ENCODE data around the gene IL11RA.

Gene IL11RA

GRCh38 chr9:34651876-34652601 is at the start of gene IL11RA:
Gene IL11RA, plus strand, starts transcription at chr9:34652185. Its CDS starts 3,033 bp downstream, at chr9:34655218.
- peak; percentile 39 for DNase-seq (ENCODE audit: low read depth, low spot score)

DNA sequence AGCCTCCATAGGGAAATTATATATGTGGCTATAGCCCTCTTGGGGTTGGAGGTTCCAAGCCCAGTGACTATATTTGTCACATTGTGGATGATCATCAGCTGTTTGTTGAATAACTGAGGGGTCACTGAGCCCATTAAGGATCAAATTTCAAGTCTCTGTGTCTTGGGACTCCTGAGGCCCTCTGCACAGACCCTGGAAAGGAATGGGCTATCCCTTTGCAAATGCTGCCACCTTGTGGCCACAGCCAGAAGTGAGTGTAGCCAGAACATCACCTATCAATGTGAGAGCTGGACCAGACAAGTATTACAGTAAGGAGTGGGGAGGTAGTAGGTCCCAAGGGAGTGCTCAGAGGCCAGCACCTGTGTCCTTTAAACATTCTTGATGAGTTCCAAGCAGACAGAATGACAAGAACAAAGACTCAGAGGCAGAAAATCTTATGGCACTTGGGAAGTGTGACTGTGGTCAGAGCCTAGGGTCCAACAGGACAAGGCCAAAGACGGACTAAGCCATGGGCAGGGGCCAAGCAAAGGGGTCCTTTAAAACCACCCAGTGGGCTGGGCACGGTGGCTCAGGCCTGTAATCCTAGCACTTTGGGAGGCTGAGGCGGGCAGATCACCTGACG is 48.3 kb upstream of the IL11RA start:
- no peak for DNase-seq (ENCODE audit: low read depth, low spot score)

GRCh38 chr9:34606190-34606589 is 45.8 kb upstream of the IL11RA start:
- no peak for DNase-seq (ENCODE audit: low read depth, low spot score)

- DNase-seq (ENCODE audit: low read depth, low spot score) = no peak
Measured at GRCh38 chr9:34606905-34607304, 45.1 kb upstream of the IL11RA start.

GRCh38 chr9:34607331-34607730 is 44.7 kb upstream of the IL11RA start:
- DNase-seq (ENCODE audit: low read depth, low spot score) = no peak

DNA sequence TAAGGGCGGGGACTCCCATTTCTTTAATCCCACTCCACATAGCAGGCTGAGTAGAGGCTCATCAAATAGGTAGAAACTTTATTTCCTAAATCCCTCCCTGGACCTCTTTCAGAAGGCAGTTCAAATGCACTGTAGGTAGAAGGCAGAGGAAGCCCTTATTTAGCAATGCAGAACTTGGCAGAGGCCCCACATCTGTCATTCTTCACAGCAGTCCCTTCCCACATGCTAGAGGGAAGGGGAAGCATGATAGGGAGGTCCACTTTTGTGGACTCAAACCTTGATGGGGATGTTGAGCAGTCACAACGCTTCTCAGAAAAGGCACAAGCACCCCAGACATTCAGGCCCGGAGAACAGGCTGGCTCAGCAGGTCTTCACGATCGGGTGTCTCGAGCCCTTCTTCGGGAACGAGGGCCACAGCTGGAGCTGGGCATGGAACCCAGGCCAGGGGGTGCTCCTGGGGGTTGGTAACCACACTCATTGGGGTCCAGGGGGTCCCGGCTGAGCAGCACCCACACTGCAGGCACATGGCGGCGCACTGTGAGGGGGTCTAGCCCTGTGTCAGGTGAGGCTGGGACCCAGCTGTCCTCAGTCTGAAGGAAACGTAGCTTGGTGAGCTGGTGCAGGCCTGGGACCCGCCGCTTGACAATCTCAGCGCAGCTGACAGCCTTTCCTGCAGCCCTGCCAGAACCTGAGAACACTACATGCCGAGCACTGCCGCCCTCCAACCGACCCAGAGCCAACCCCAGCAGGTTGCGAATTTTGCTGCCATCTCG is 41.4 kb upstream of the IL11RA start:
- no peak for DNase-seq (ENCODE audit: low read depth, low spot score)

- DNase-seq (ENCODE audit: low read depth, low spot score) = no peak
Measured at GRCh38 chr9:34611251-34611810, 40.7 kb upstream of the IL11RA start.

DNA sequence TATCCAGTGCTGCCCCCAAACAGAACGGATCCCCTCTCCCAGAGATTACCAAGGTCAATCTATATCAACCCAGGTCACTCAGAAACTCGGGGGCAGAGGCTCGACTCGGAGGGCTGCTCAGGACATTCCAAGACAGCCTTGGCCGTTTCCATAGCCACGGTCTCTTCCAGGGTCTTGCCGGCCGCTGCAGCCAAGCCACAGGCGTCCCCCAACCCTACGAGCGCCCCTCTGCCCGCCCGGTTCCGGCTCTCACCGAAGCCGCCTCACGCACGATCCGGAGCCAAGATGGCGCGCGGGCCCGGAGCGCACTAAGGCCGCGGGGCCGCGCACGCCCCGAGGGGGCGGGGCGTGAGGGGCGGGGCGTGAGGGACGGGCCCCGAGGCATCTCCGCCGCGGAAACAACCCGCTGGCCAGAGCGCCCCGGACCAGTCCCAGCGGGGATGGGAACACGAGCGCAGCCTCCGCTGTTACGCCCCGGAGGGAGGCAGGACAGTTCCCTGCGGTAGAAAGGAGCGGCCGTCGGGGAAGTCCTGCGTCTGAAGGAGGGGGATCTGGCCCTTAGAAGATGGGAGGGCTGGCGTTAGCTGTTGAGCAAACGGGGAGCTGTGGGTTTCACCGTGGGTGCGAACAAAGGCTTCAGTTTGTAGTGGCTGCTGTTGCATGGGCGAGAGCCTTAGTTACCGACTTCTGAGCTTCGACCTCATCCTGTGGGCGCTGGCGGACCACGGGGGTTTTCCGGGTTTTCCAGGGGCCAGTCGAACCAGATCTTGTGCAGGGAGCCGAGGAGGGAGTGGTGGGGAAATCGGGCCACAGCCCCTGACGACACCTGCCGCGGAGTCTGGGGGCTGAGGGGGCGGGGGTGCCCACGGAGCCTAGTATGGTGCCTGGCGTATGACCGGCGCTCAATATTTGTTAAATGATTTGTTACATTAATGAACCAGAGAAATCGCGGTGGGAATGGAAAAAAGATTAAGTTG is 39.9 kb upstream of the IL11RA start, which contains the start of gene RPP25L:
RPP25L (minus strand) TSS at position 287 of the 977 bp plus-strand sequence. CDS start 801 bp downstream, outside the sequence.
- no peak for DNase-seq (ENCODE audit: low read depth, low spot score)

GRCh38 chr9:34612788-34613390 is 39.1 kb upstream of the IL11RA start:
- no peak for DNase-seq (ENCODE audit: low read depth, low spot score)

- DNase-seq (ENCODE audit: low read depth, low spot score) = no peak
Measured at GRCh38 chr9:34615132-34615531, 36.9 kb upstream of the IL11RA start.

DNA sequence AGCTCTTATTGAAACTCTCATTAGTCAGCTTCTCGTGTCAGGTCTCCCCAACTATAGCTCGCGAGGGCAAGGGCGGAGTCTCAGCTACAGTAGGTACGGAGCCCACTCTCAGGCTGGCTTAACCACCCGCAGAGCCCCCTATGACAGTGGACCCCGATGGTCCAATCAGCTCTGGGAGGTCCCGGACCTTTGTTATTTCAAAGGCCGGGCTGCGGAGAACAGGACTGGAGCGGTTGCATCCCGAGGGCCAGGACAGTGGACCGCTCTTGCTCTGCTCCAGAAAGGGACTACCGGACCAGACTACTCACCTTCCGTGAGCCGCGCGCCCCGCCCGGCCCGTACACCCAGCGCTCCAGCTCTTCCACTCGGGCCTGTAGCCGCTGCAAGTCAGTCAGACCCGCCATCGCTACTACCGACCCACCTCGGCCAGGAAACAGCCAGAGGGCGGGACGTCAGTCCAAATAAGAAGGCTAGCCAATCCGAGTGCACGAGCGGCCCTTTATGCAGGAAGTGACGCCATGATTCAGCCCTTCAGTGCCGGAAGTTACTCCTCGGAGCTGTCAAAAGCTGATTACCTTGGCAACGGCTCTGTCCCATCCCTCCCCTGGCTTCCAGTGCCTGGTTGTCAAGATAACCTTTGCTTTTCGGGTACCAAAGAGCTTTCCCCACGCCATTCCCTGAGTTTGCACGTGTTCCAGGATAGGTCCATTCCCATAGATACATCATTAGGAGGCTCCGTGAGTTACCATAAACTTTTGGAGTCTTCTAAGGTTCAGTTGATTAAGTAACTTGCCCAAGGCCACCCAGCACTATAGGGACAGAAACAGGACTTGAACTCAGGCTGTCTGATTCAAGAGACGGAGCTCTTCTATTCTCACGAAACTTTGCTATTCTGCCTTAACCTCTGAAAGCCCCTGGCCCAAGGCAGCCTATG is 31.7 kb upstream of the IL11RA start, which contains the start of gene DCTN3:
DCTN3 (minus strand) TSS at position 435 of the 934 bp plus-strand sequence; CDS start at position 404, 31 bp downstream.
- DNase-seq (ENCODE audit: low read depth, low spot score) = peak; percentile 76

DNA sequence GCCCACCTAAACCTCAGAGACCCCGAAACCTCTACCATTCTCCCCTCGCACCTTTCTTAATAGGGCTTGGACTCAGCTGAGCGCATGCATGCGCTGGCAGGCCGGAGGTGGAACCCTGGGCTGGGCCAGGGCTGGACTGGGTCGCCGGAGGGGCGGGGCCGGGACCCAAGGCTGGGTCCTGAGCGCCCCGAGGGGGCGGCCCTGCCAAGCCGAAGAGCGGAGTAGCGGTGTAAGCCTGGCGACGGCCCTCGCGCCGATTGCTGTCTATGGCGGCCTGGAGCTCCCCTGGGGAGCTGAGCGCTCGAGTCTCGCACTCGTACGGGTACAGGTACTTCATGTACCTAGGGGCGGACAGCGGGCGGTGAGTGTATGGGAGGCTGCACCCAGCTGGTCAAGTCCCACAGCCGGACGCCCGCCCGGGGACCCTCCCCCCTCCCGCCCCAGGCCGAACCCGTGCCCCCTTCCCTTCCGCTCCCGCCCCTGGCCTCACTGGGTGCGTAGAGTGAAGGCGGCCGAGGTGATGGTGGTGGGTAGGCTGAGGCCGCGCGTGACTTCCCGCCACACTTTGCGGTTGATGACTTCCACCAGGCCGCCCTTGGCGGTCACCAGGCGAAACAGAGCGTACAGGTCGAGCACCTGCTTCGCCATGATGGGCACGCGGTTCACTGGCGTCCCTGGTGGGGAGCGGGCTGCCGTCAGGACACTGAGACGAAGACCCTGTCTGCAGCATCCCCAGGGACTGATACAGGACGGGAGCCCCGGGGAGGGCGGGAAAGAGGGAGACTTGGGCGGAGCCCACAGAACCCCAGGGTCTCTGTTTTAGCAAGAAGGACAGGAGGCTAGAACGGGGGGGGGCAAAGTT is 28.4 kb upstream of the IL11RA start:
- DNase-seq (ENCODE audit: low read depth, low spot score) = no peak

DNA sequence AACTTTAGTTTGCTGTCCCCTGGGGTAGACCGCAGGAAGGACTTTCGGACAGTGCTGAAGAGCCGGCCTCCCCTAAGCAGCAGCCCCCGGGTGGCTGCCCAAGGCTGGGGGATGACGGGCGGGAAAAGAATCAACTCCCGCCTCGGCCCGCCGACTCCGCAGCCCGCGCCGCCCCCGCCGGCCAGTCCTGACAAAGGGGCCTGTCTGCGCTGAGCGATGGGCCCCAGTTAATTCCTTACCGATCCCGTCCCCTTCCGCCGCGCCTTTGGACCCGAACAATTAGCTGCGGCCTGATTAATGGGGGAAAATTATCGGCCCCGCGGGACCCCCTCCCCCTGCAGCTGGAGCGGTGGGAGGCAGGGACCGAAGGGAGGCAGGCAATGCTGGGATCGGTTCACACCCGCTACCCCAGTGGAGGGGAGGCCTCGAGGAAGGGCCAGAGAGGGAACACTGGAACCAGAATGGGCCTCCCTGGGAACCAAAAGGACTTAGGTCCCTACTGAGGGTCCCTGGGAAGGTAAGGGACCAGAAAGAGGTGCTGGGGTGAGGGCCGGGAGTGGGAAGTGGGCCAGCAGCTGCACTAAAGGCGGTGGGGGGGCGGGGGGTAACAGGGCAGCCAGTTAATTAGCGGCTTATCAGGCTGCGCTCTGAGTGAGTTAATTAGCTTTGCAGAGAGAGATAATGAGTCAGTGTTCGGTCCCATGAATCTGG is 27.4 kb upstream of the IL11RA start:
- DNase-seq (ENCODE audit: low read depth, low spot score) = no peak

GRCh38 chr9:34625186-34625486 is 26.8 kb upstream of the IL11RA start:
- no peak for DNase-seq (ENCODE audit: low read depth, low spot score)

DNA sequence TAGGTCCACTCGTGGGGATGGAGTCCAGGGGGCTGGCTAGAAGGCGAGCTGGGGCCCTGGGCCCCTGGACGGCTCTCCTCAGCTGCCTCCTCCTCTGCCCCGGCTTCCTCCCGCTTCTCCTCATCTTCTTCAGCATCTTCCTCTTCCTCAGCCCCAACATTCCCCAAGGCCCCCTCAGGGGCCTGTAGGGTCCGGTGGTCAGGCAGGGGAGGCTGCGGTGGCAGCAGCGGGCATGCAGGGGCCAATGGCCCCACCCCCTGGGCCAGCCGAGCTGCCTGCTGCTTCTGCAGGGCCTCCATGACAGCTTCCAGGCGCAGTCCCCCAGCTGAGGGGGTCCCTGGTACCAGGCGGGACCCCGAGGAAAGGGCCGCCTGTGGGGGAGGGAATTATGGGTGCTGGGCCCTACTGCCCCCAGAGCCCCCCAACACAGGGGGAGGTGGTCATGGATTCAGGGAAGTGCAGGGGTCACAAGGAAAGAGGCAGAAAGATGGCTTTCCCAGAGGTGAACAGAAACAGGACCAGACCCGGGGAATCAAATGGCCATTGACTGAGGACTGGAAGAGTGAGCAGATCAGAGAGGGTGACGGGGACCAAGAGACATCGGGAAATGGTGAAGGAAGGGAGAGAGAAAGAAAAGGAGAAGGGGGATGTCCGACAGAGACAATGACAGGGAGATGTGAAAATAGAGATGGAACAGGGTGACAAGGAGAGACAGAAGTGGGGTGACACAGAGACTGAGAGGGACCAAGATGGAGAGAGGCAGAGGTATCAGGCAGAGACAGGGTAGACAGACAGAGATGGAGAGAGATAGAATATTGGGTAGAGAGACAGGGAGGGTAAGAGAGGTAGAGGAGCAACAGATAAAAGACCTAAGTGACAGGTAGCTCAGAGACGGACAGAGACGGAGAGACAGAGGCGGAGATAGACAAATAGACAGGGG is 24.0 kb upstream of the IL11RA start:
- no peak for DNase-seq (ENCODE audit: low read depth, low spot score)

DNA sequence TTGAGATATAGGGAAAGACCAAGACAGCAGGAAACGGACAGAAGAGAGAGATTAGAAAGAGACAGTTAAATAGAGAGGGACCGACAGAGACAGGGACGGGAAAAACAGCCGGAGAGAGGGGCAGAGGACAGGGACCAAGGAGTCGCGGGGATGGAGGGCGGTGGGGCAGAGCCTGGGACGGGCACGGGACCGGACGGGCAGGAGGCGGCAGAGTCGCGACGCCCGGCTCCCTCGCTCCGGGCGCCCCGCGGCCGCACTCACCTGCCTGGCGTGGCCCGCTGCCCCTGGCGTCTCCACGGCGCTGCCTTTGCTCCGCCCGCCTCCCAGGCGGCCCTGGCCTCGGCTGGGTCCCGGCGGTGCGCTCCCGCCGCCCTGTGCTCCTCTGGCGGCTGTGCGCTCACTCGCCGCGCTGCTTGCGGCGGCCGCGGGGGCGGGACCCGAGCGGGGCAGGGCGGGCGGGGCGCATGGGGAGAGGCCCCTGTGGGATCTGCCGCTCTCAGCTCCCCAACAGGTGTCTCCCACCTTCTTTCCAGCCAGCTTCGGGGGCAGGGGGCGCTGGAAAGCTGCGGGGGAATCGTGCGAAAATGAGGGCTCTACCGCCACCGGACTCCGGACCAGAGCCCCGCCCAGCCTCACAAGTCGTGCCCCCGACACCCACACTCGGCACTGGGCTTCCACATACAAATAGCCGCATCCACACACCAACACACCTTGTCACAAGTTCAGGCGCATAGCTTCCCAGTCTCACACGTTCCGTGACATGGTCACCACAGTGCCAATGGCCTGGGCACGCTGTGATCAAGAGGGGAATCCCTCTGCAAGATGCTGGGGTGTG is 23.1 kb upstream of the IL11RA start, which contains the start of gene ARID3C:
ARID3C (minus strand) TSS at position 411 of the 835 bp plus-strand sequence. CDS start 1,052 bp downstream, outside the sequence.
- no peak for DNase-seq (ENCODE audit: low read depth, low spot score)
